GM19238 (cell line): ENCODE results near the gene UNC119B.

Source experiments
- DNase-seq: peaks from one replicate; pipeline ENCODE4 v3.0.0; 2011; ENCODE audit warnings: low spot score; ENCODE audit not compliant: insufficient read length

The UNC119B gene

GRCh38 chr12:120763250-120763649 is 53.0 kb downstream of the UNC119B start:
- no peak for DNase-seq

- no peak for DNase-seq
Observed at GRCh38 chr12:120764816-120765215, 54.6 kb downstream of the UNC119B start.

- DNase-seq = no peak
Observed at GRCh38 chr12:120766566-120766965, 56.3 kb downstream of the UNC119B start.

GRCh38 chr12:120767071-120768024 is 57.1 kb downstream of the UNC119B start:
- DNase-seq = no peak

- DNase-seq = no peak
Observed at GRCh38 chr12:120771097-120771496, 60.8 kb downstream of the UNC119B start.
